BLaER1 (cell line): ENCODE data around the gene FOXQ1.

Experiments
- H3K27ac ChIP-seq: shearing (Covaris generic); formaldehyde crosslinking; 2 replicates; pipeline ENCODE4 v1.8.1; 2022
- H3K27me3 ChIP-seq: shearing (Covaris generic); formaldehyde crosslinking; 2 replicates; pipeline ENCODE4 v1.8.1; 2022
- H3K36me3 ChIP-seq: shearing (Covaris generic); formaldehyde crosslinking; 2 replicates; pipeline ENCODE4 v1.8.1; 2022
- H3K4me1 ChIP-seq: shearing (Covaris generic); formaldehyde crosslinking; 2 replicates; pipeline ENCODE4 v1.8.1; 2022
- H3K4me2 ChIP-seq: shearing (Covaris generic); formaldehyde crosslinking; 2 replicates; pipeline ENCODE4 v1.8.1; 2022
- H3K4me3 ChIP-seq: shearing (Covaris generic); formaldehyde crosslinking; 2 replicates; pipeline ENCODE4 v1.8.1; 2022
- H3K9ac ChIP-seq: shearing (Covaris generic); formaldehyde crosslinking; 2 replicates; pipeline ENCODE4 v1.8.1; 2022
- H3K9me3 ChIP-seq: shearing (Covaris generic); formaldehyde crosslinking; 2 replicates; pipeline ENCODE4 v1.8.1; 2022
- H4K20me1 ChIP-seq: shearing (Covaris generic); formaldehyde crosslinking; 2 replicates; pipeline ENCODE4 v1.8.1; 2022
- Cebpa-rat ChIP-seq: shearing (Covaris generic); IDR thresholded peaks from 2 replicates; pipeline ENCODE4 v1.8.1; 2022

Gene FOXQ1

DNA sequence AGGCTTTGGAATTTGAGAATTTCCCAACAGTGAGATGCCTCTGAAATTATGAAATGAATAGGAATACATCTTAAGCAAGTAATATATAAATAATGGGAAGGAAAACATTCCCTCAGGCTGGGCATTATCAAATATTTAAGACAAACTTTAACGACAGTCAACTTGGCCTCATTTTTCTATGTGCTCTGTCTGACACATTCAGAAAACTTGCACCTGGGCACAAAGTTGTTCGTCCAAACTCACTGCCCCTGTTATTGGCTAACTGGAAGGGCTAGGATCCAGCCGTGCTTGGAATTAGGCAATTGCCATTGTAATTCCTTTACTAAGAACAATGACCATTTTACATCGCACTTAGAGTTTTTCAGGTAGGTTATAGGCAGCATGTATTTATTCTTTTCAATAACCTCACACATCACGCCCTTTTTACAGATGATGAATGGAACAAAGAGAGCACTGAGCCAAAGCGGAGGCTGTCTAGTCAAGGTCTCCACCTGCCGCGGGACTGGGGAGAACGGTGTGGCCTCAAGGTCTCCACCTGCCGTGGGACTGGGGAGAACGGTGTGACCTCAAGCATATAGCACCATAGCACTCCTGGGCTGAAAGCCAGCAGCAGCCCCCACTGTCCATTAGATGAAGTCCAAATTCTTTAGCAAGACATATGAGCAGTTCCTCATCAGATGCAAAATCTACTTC lies 40.7 kb upstream of the FOXQ1 start:
- H3K36me3 ChIP-seq = no peaks in the 10 kb centered on the region
- no peak overlapping the region for H3K4me3 ChIP-seq
- no peak overlapping the region for H3K4me2 ChIP-seq
- no peak overlapping the region for H3K27ac ChIP-seq
- TF ChIP-seq Cebpa-rat = no peak
- H3K4me1 ChIP-seq = no peaks in the 10 kb centered on the region
- peaks cover 27% of the 10 kb centered on the region for H3K9me3 ChIP-seq
- no peak overlapping the region for H3K9ac ChIP-seq
- H3K27me3 ChIP-seq = no peaks in the 10 kb centered on the region
- H4K20me1 ChIP-seq = no peaks in the 10 kb centered on the region

DNA sequence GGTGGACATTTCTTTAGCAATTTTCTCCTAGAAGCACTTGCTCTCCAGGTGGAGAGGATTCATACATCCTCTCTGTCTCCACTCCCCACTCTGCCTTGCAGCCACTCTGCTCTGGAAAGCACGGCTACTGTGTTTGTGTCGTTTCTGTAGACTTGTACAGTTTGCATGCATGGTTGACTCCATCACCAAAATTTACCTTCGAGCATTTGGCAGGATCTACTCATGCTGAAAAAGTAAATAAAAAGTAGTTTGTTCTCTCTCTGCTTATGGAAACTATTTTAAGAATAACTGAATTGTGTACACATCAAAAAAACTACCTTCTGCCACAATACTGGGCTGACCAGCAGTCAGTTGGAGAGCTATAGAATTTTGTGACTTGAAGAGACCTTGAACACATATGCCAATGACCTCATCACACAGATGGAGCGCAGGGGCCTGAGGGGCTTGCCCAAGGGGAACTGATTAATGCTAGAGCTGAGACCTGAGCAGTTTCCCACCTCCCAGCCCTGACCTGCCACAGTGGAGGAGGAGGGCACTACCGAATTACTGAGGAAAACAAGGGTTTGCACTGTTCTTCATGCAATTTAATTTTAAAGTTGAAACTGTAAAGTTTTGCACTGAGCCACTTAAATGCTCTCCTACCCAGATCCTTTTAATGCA lies 33.7 kb upstream of the FOXQ1 start:
- H3K27ac ChIP-seq = no peak overlapping the region
- peak overlapping the region; percentile 63 for H3K4me2 ChIP-seq
- H3K4me3 ChIP-seq = no peak overlapping the region
- no peaks in the 10 kb centered on the region for H4K20me1 ChIP-seq
- no peaks in the 10 kb centered on the region for H3K36me3 ChIP-seq
- no peak overlapping the region for H3K9ac ChIP-seq
- H3K27me3 ChIP-seq = no peaks in the 10 kb centered on the region
- no peak for TF ChIP-seq Cebpa-rat
- peaks cover 8% of the 10 kb centered on the region; the same call in 1 of the 2 replicates for H3K9me3 ChIP-seq
- H3K4me1 ChIP-seq = peaks cover 22% of the 10 kb centered on the region

DNA sequence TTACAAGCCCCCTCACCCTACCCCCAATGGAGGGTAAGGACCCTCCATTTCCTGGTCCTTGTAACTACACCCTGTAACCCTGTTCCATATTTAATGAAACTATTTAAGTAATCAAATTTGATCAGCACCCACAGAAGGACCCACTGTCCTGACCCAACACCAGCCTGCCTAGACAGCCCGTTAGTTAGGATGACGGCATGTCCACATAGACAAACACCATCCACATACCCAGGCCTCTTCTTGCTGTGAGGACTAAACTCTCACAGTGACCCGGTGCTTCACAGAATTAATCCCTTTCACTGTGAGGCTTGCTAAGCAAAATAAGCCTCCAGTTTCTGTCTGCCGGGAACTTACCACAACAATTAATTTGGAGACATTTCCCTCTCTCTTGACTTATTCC lies 32.8 kb upstream of the FOXQ1 start:
- H3K4me3 ChIP-seq = no peak overlapping the region
- no peaks in the 10 kb centered on the region for H3K36me3 ChIP-seq
- H3K9ac ChIP-seq = no peak overlapping the region
- H3K27ac ChIP-seq = no peak overlapping the region
- H3K9me3 ChIP-seq = peaks cover 5% of the 10 kb centered on the region; the same call in 1 of the 2 replicates
- TF ChIP-seq Cebpa-rat = no peak
- no peaks in the 10 kb centered on the region for H3K27me3 ChIP-seq
- H3K4me2 ChIP-seq = peak overlapping the region; percentile 63
- peaks cover 22% of the 10 kb centered on the region for H3K4me1 ChIP-seq
- H4K20me1 ChIP-seq = no peaks in the 10 kb centered on the region

DNA sequence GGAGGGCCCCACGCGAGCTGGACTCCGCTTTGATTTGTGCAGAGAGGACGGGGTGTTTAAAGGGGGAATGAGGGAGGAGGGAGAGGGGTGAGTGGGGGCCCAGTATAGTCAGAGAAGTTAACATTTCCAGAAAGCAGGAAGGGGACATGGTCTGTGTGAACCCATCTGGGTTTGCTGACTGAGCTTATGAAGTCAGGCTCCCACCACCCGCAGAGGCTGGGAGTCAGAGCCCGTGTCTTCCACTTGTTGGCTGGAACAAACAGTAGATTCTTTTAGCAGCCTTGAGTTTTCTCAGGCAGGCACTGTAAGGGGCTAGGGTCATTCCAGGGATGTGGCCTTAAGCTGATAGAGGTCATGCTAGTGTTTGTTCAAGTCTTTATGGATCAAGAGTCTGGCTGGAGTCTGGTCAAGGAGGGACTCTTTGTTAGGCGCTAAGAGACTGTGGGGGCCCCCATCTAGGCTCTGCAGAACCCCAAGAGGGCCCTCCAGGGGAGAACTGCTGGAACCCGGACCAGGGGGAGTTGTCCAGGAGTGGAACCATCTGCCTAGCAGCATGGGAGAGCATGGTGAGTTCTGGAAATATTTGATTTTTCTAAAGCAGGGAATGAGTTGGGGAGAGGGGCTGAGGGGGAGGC lies 31.1 kb upstream of the FOXQ1 start:
- TF ChIP-seq Cebpa-rat = no peak
- Histone ChIP-seq H3K4me2 (no peak overlapping the region), H3K4me1 (peaks cover 22% of the 10 kb centered on the region)

DNA sequence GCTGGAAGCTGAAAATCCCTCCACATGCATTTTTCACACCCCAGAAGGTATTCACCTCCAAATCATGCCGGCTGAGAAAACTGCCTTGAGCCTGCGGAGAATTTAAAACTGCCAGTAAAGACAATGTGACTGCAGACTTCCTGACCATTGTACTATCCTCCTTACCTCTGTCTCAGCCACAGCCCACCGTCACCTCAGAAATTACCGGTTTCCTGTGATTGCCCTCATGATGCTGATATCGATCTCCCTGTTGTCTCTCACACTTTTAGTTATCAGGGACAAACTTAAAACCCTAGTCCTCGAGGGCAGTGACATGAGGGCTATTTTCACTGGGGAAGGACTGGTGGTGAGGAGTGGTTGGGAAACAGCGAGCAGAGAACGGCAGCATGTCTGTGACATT lies 30.2 kb upstream of the FOXQ1 start:
- H4K20me1 ChIP-seq = no peaks in the 10 kb centered on the region
- H3K9me3 ChIP-seq = no peaks in the 10 kb centered on the region
- H3K27ac ChIP-seq = no peak overlapping the region
- H3K36me3 ChIP-seq = no peaks in the 10 kb centered on the region
- no peak overlapping the region for H3K9ac ChIP-seq
- no peak for TF ChIP-seq Cebpa-rat
- H3K4me3 ChIP-seq = no peak overlapping the region
- H3K4me2 ChIP-seq = no peak overlapping the region
- H3K27me3 ChIP-seq = no peaks in the 10 kb centered on the region
- H3K4me1 ChIP-seq = peaks cover 22% of the 10 kb centered on the region

More for the DNA sequence above, 31.1 kb upstream of the FOXQ1 start:
- H3K27ac ChIP-seq = no peak overlapping the region
- H3K4me3 ChIP-seq = no peak overlapping the region
- no peaks in the 10 kb centered on the region for H4K20me1 ChIP-seq
- H3K27me3 ChIP-seq = no peaks in the 10 kb centered on the region
- no peaks in the 10 kb centered on the region for H3K36me3 ChIP-seq
- H3K9me3 ChIP-seq = no peaks in the 10 kb centered on the region
- H3K9ac ChIP-seq = no peak overlapping the region

DNA sequence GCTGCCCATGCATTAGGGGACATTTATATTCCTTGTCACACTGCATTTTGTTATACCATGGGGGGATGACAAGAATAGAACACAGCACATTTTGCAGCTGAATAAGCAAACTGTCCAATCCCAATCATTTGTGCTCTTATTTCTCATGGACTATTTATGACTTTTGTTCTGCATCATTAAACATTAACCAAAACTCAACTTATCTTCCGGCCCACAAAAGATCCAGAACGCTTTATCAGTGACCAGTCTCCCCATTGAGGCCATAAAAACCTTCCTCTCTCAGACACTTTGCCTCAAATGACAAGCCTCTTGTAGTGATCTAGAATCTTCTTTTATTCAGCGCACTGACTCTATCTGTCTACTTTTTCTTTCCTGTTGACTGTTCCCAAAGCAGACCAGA lies 28.4 kb upstream of the FOXQ1 start:
- H3K27ac ChIP-seq = no peak overlapping the region
- no peak for TF ChIP-seq Cebpa-rat
- peaks cover 9% of the 10 kb centered on the region for H3K4me1 ChIP-seq
- H3K9ac ChIP-seq = no peak overlapping the region
- H3K4me3 ChIP-seq = no peak overlapping the region
- H3K27me3 ChIP-seq = no peaks in the 10 kb centered on the region
- no peaks in the 10 kb centered on the region for H3K36me3 ChIP-seq
- no peak overlapping the region for H3K4me2 ChIP-seq
- no peaks in the 10 kb centered on the region for H4K20me1 ChIP-seq
- no peaks in the 10 kb centered on the region for H3K9me3 ChIP-seq

DNA sequence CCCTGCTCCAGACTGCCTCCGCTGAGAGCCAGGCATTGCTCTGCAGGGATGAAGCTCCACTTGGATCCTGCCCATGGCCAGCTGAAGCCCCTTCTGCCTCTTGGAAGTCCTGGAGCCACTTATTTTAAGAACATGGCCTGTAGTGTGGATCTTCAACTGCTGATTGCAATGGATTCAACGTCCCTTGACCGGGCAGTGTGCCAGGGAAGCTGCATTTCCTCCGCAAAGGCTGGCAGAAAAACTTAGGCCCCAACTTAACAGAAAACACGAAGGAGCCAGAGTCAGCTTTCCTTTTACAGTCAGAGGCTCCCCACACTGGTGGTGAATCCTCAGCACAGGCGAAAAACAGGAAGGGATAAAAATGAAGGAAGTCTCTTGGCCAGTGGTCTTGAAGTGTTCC lies 26.3 kb upstream of the FOXQ1 start:
- Histone ChIP-seq H4K20me1 (no peaks in the 10 kb centered on the region), H3K4me2 (no peak overlapping the region), H3K4me3 (no peak overlapping the region), H3K27ac (no peak overlapping the region), H3K9ac (no peak overlapping the region), H3K36me3 (no peaks in the 10 kb centered on the region), H3K9me3 (no peaks in the 10 kb centered on the region), H3K27me3 (no peaks in the 10 kb centered on the region), H3K4me1 (no peaks in the 10 kb centered on the region)
- TF ChIP-seq Cebpa-rat = no peak

DNA sequence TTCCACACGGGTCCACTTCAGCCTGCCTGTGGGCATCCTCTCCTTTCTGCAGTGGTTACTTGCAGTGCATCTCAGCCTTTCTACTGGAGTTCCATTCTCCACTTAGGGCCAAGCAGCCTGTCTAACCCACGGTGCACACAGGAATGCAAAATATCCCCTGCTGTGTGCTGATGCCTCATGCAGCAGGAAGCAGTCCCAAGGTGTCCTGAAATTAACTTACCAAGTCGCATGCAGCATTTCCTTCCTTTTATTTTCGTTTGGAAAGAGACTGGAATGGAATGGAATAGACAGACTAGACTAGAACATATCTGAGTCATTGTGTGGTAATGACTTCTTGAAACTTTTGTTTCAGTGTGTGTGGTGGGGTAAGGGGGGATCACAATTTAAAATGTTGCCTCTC lies 25.9 kb upstream of the FOXQ1 start:
- no peak for TF ChIP-seq Cebpa-rat
- Histone ChIP-seq H3K27ac (no peak overlapping the region), H3K27me3 (no peaks in the 10 kb centered on the region), H4K20me1 (no peaks in the 10 kb centered on the region), H3K9me3 (no peaks in the 10 kb centered on the region), H3K9ac (no peak overlapping the region), H3K4me2 (no peak overlapping the region), H3K36me3 (no peaks in the 10 kb centered on the region), H3K4me1 (no peaks in the 10 kb centered on the region), H3K4me3 (no peak overlapping the region)

DNA sequence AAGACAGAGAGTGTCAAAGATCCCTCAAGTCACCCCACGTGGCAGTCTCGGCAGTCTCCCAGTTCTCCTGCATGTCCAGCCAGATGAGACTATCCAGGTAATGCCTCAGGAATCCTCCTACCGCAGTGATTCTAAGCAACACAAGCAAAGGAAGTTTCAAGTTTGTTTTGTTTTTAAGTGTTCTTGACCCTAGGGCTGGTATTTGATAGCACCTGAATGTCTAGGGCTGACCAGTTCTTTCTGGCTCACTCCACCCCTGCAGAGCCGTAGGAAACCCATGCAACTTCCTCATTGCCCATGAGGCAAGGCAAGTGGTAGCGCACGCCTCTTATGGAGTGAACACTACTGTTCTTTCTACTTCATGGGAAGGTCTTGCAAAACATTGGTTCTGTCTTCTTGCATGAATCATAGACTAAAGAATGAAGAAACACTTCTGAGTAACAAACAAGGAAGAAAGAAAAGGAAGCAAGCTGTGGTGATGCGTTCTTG lies 24.8 kb upstream of the FOXQ1 start:
- no peak overlapping the region for H3K9ac ChIP-seq
- no peak overlapping the region for H3K27ac ChIP-seq
- H3K27me3 ChIP-seq = no peaks in the 10 kb centered on the region
- no peak overlapping the region for H3K4me3 ChIP-seq
- no peak for TF ChIP-seq Cebpa-rat
- no peaks in the 10 kb centered on the region for H4K20me1 ChIP-seq
- no peaks in the 10 kb centered on the region for H3K36me3 ChIP-seq
- no peaks in the 10 kb centered on the region for H3K4me1 ChIP-seq
- H3K9me3 ChIP-seq = no peaks in the 10 kb centered on the region
- no peak overlapping the region for H3K4me2 ChIP-seq

DNA sequence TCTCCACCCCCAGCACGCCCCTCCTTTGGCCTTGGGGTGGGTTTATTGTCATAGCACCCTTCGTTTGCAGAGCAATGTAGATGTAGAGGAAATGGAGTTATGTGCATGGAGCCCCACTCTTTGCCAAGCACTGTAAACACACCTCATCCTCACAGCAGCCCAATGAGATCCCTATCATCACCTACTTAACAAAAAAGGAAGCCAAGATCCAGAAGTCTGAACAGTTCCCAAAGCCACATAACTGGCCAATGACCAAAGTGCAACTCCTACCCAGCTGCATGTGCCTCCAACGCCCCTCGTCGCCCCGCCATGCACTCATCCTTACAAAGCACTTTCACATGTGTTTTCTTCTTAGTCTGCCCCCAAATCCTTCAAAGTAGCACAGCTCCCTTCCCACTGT lies 21.8 kb upstream of the FOXQ1 start:
- Histone ChIP-seq H3K27me3 (no peaks in the 10 kb centered on the region), H3K4me3 (no peak overlapping the region), H3K4me2 (no peak overlapping the region), H3K9ac (no peak overlapping the region), H3K27ac (no peak overlapping the region), H3K36me3 (no peaks in the 10 kb centered on the region), H4K20me1 (no peaks in the 10 kb centered on the region), H3K9me3 (no peaks in the 10 kb centered on the region), H3K4me1 (no peaks in the 10 kb centered on the region)
- no peak for TF ChIP-seq Cebpa-rat
